Esophagus muscularis mucosa (tissue), 4 donors: ENCODE data around the gene SMKR1. TPM values are rescaled to one million over a fixed set of nuclear protein-coding genes. Genes with fewer than 3 reads are reported as not detected.

ENCODE experiments used
- DNase-seq: peaks from one replicate; pipeline ENCODE4 v3.0.0-alpha.2; 2017; ENCODE audit errors: extremely low spot score
- H3K27ac ChIP-seq, 4 donors: fragments of 200-600 bp; sonication (generic); replicated peaks in 1 of 4; 1 replicate in 3 of 4; 2 replicates in 1 of 4; pipeline ENCODE4 v1.5.1; 2016 to 2019; ENCODE audit warnings: mild to moderate bottlenecking in 1 of 4
- H3K27me3 ChIP-seq, 4 donors: fragments of 200-600 bp; sonication (generic); one replicate each; pipeline versions ENCODE4 v1.5.1 to v1.6.0; 2016 to 2019
- H3K36me3 ChIP-seq, 4 donors: fragments of 200-600 bp; sonication (generic); one replicate each; pipeline ENCODE4 v1.5.1; 2016 to 2019
- H3K4me1 ChIP-seq, 4 donors: fragments of 200-600 bp; sonication (generic); one replicate each; pipeline ENCODE4 v1.5.1; 2016 to 2019
- H3K4me3 ChIP-seq, 4 donors: fragments of 200-600 bp; sonication (generic); 1 replicate in 2 of 4; 2 replicates in 2 of 4; pipeline ENCODE4 v1.5.1; 2016 to 2019; ENCODE audit warnings: mild to moderate bottlenecking in 4 of 4, moderate library complexity in 1 of 4
- H3K9me3 ChIP-seq, 4 donors: fragments of 200-600 bp; sonication (generic); 1 replicate in 3 of 4; 2 replicates in 1 of 4; pipeline ENCODE4 v1.5.1; 2016 to 2019
- CTCF ChIP-seq, 3 experiments: fragments of 200-600 bp in 2 of 3; fragments of 450-650 bp in 1 of 3; sonication (generic) in 2 of 3; IDR thresholded peaks; one replicate each; pipeline ENCODE4 v1.5.1; 2017 to 2019; ENCODE audit warnings: antibody characterized with exemption in 3 of 3, mild to moderate bottlenecking in 2 of 3, moderate library complexity in 1 of 3
- EP300 ChIP-seq: sonication (generic); formaldehyde crosslinking; IDR thresholded peaks from one replicate; pipeline ENCODE4 v1.6.1; 2017; ENCODE audit warnings: antibody characterized with exemption
- POLR2A ChIP-seq: fragments of 450-650 bp; IDR thresholded peaks from one replicate; pipeline ENCODE4 v1.6.1; 2017; ENCODE audit warnings: antibody characterized with exemption, moderate library complexity, mild to moderate bottlenecking, low read depth
- POLR2AphosphoS5 ChIP-seq, 2 donors: sonication (generic); formaldehyde crosslinking; IDR thresholded peaks; one replicate each; pipeline ENCODE4 v1.6.1; 2017; ENCODE audit warnings: antibody characterized with exemption in 2 of 2
- WGBS: methylation state at CpG from one replicate; pipeline ENCODE4 v1.1.5; 2018; 5-methylcytosine and 5-hydroxymethylcytosine counted together
- intact Hi-C: fragments of 100-400 bp; cut with DNase I; formaldehyde crosslinking; loops from one replicate; pipeline ENCODE4 v1.15.1; 2023
- total RNA-seq, 4 donors: library from RNA; depleted of rRNA; stranded (reverse); fragments of >200 nt; gene quantifications; one replicate each; pipeline versions ENCODE4 v1.1.0 to v1.2.1, GENCODE V29; 2016

Gene SMKR1
- total RNA-seq, 4 donors from 2014 or later, result 0.33 TPM; not detected in 3

- intact Hi-C loops, result no loop called here
- 89% methylated on average over 10 of the region's 10 CpGs for WGBS
- Histone ChIP-seq H3K36me3 (no peaks in the 10 kb centered on the region), H3K27ac (no peak overlapping the region), H3K9me3 (no peaks in the 10 kb centered on the region), H3K4me1 (no peaks in the 10 kb centered on the region), H3K27me3 (peaks cover 0 to 6% (median 0%) of the 10 kb centered on the region in 4 donors), H3K4me3 (no peak overlapping the region)
- no peak for DNase-seq
- no peak for TF ChIP-seq CTCF (IDR thresholded peaks at IDR 0.05)
- no peak for TF ChIP-seq EP300
- TF ChIP-seq POLR2AphosphoS5 (IDR thresholded peaks at IDR 0.05), result no peak
- no peak for TF ChIP-seq POLR2A
These were observed 11.2 kb downstream of the SMKR1 start for GRCh38 chr7:129513546-129513945.

GRCh38 chr7:129514683-129515082 lies 12.4 kb downstream of the SMKR1 start:
- Histone ChIP-seq H3K27me3 (peaks cover 0 to 6% (median 0%) of the 10 kb centered on the region in 4 donors), H3K36me3 (no peaks in the 10 kb centered on the region), H3K9me3 (no peaks in the 10 kb centered on the region), H3K27ac (no peak overlapping the region), H3K4me1 (no peaks in the 10 kb centered on the region), H3K4me3 (no peak overlapping the region)
- WGBS, result 55% methylated on average over 4 of the region's 4 CpGs
- DNase-seq, result no peak
- TF ChIP-seq CTCF (IDR thresholded peaks at IDR 0.05) (no peak), POLR2AphosphoS5 (IDR thresholded peaks at IDR 0.05) (no peak), EP300 (no peak), POLR2A (no peak)
- intact Hi-C loops, result no loop called here

- Histone ChIP-seq H3K27ac (no peak overlapping the region), H3K4me1 (no peaks in the 10 kb centered on the region), H3K9me3 (no peaks in the 10 kb centered on the region), H3K36me3 (no peaks in the 10 kb centered on the region), H3K27me3 (peaks cover 0 to 6% (median 0%) of the 10 kb centered on the region in 4 donors), H3K4me3 (no peak overlapping the region)
- DNase-seq, result no peak
- TF ChIP-seq CTCF (IDR thresholded peaks at IDR 0.05), result no peak
- no peak for TF ChIP-seq POLR2A
- no peak for TF ChIP-seq POLR2AphosphoS5 (IDR thresholded peaks at IDR 0.05)
- TF ChIP-seq EP300, result no peak
- 71% methylated on average over 4 of the region's 4 CpGs for WGBS
- intact Hi-C loops, result no loop called here
These were observed 13.1 kb downstream of the SMKR1 start for GRCh38 chr7:129515381-129515780.

GRCh38 chr7:129517931-129518330 lies 15.6 kb downstream of the SMKR1 start:
- Histone ChIP-seq H3K27me3 (peaks cover 0 to 13% (median 0%) of the 10 kb centered on the region in 4 donors), H3K27ac (no peak overlapping the region), H3K4me3 (no peak overlapping the region), H3K4me1 (no peaks in the 10 kb centered on the region), H3K36me3 (no peaks in the 10 kb centered on the region), H3K9me3 (no peaks in the 10 kb centered on the region)
- intact Hi-C loops, result no loop called here
- no peak for DNase-seq
- WGBS, result 82% methylated on average over 6 of the region's 6 CpGs
- no peak for TF ChIP-seq POLR2A
- TF ChIP-seq CTCF (IDR thresholded peaks at IDR 0.05), result no peak
- TF ChIP-seq POLR2AphosphoS5 (IDR thresholded peaks at IDR 0.05), result no peak
- no peak for TF ChIP-seq EP300

GRCh38 chr7:129519464-129519863 lies 17.1 kb downstream of the SMKR1 start:
- H3K36me3 ChIP-seq, result no peaks in the 10 kb centered on the region
- no peak for DNase-seq
- H3K27ac ChIP-seq, result no peak overlapping the region
- intact Hi-C loops, result no loop called here
- H3K4me3 ChIP-seq, result no peak overlapping the region
- TF ChIP-seq CTCF (IDR thresholded peaks at IDR 0.05), result no peak
- no peak for TF ChIP-seq POLR2A
- no peak for TF ChIP-seq EP300
- 37% methylated on average over 5 of the region's 5 CpGs for whole genome bisulfite sequencing
- H3K27me3 ChIP-seq, result peaks cover 0 to 23% (median 0%) of the 10 kb centered on the region in 4 donors
- H3K9me3 ChIP-seq, result no peaks in the 10 kb centered on the region
- no peaks in the 10 kb centered on the region for H3K4me1 ChIP-seq
